Sigmoid colon (tissue), 7 donors: ENCODE measurements around the gene CIZ1. TPM values are rescaled to one million over a fixed set of nuclear protein-coding genes. Genes with fewer than 3 reads are reported as not detected.

ENCODE experiments used
- DNase-seq: peaks from one replicate; pipeline ENCODE4 v3.0.0-alpha.2; 2019
- H3K27ac ChIP-seq, 4 donors: fragments of 200-600 bp; sonication (generic); one replicate each; pipeline ENCODE4 v1.5.1; 2016 to 2019; ENCODE audit warnings: mild to moderate bottlenecking in 1 of 4
- H3K27me3 ChIP-seq, 3 donors: fragments of 200-600 bp; sonication (generic); one replicate each; pipeline ENCODE4 v1.5.1; 2019; ENCODE audit warnings: mild to moderate bottlenecking in 1 of 3
- H3K36me3 ChIP-seq, 4 donors: fragments of 200-600 bp; sonication (generic); one replicate each; pipeline ENCODE4 v1.5.1; 2016 to 2019
- H3K4me1 ChIP-seq, 4 donors: fragments of 200-600 bp; sonication (generic); one replicate each; pipeline ENCODE4 v1.5.1; 2017 to 2019
- H3K4me3 ChIP-seq, 4 donors: fragments of 200-600 bp; sonication (generic); one replicate each; pipeline ENCODE4 v1.5.1; 2017 to 2019; ENCODE audit warnings: mild to moderate bottlenecking in 2 of 4, moderate library complexity in 1 of 4
- H3K9me3 ChIP-seq, 4 donors: fragments of 200-600 bp in 3 of 4; sonication (generic) in 3 of 4; one replicate each; pipeline versions ENCODE4 v1.5.1 to v1.6.1; 2013 to 2019
- CTCF ChIP-seq, 4 experiments: fragments of 450-650 bp in 3 of 4; fragments of 200-600 bp in 1 of 4; IDR thresholded peaks; one replicate each; pipeline ENCODE4 v1.5.1; 2016 to 2019; ENCODE audit warnings: antibody characterized with exemption in 4 of 4, mild to moderate bottlenecking in 3 of 4, moderate library complexity in 2 of 4
- EP300 ChIP-seq, 4 donors: sonication (generic); formaldehyde crosslinking; IDR thresholded peaks; one replicate each; pipeline ENCODE4 v1.6.1; 2017; ENCODE audit warnings: antibody characterized with exemption in 4 of 4
- POLR2A ChIP-seq, 2 donors: fragments of 450-650 bp; IDR thresholded peaks; one replicate each; pipeline ENCODE4 v1.6.1; 2016; ENCODE audit warnings: antibody characterized with exemption in 2 of 2, mild to moderate bottlenecking in 2 of 2, moderate library complexity in 2 of 2
- POLR2AphosphoS5 ChIP-seq, 4 donors: sonication (generic); formaldehyde crosslinking; IDR thresholded peaks; one replicate each; pipeline ENCODE4 v1.6.1; 2017; ENCODE audit warnings: antibody characterized with exemption in 4 of 4
- WGBS, 2 donors: extraction: QIAGEN DNeasy Blood & Tissue Kit; methylation state at CpG; one replicate each; pipeline ENCODE4 v1.1.7; 2013; 5-methylcytosine and 5-hydroxymethylcytosine counted together
- intact Hi-C: fragments of 100-400 bp; cut with DNase I; formaldehyde crosslinking; loops from one replicate; pipeline ENCODE4 v1.15.1; 2023
- polyA plus RNA-seq, 3 donors: library from polyadenylated mRNA; stranded (reverse); fragments of 200-250 nt; gene quantifications; one replicate each; pipeline ENCODE4 v1.2.3, GENCODE V29; 2013
- total RNA-seq, 4 donors: library from RNA; depleted of rRNA; stranded (reverse); fragments of >200 nt; gene quantifications; one replicate each; pipeline ENCODE4 v1.1.0, GENCODE V29; 2016
- donor health status: healthy with polysubstance abuse.
- donor health status: Bipolar disorder and iron deficiency.
- donor health status: healthy.

CIZ1 gene
- total and polyA plus RNA-seq, 7 donors: 25.7 to 116 (median 60.2) TPM

- no peak for DNase-seq
- no peak overlapping the region for H3K4me3 ChIP-seq
Observed at GRCh38 chr9:128153060-128153946, 38.1 kb downstream of the CIZ1 start.

GRCh38 chr9:128152133-128153059, 39.0 kb downstream of the CIZ1 start:
- Histone ChIP-seq H3K27me3 (no peaks in the 10 kb centered on the region), H3K27ac (no peak overlapping the region), H3K36me3 (no peaks in the 10 kb centered on the region), H3K4me1 (peaks cover 0 to 5% (median 0%) of the 10 kb centered on the region in 4 donors), H3K4me3 (no peak overlapping the region), H3K9me3 (no peaks in the 10 kb centered on the region)
- no peak for TF ChIP-seq POLR2AphosphoS5 (IDR thresholded peaks at IDR 0.05)
- TF ChIP-seq CTCF (IDR thresholded peaks at IDR 0.05): no peak
- 93 to 94% methylated on average over 13 of the region's 13 CpGs for WGBS, 2 donors
- intact Hi-C loops: no loop called here
- no peak for DNase-seq

More at GRCh38 chr9:128153060-128153946, 38.1 kb downstream of the CIZ1 start:
- intact Hi-C loops: no loop called here
- Histone ChIP-seq H3K36me3 (no peaks in the 10 kb centered on the region), H3K4me1 (peaks cover 0 to 5% (median 0%) of the 10 kb centered on the region in 4 donors), H3K27ac (no peak overlapping the region), H3K27me3 (no peaks in the 10 kb centered on the region), H3K9me3 (no peaks in the 10 kb centered on the region)
- WGBS, 2 donors: 86 to 88% methylated on average over 26 of the region's 26 CpGs
- TF ChIP-seq CTCF (IDR thresholded peaks at IDR 0.05) (no peak), POLR2A (IDR thresholded peaks at IDR 0.05) (no peak), EP300 (IDR thresholded peaks at IDR 0.05) (no peak), POLR2AphosphoS5 (IDR thresholded peaks at IDR 0.05) (no peak)

- no peak for DNase-seq
- Histone ChIP-seq H3K36me3 (no peaks in the 10 kb centered on the region), H3K27me3 (no peaks in the 10 kb centered on the region), H3K9me3 (no peaks in the 10 kb centered on the region), H3K27ac (no peak overlapping the region), H3K4me1 (peaks cover 0 to 5% (median 0%) of the 10 kb centered on the region in 4 donors), H3K4me3 (no peak overlapping the region)
- no peak for TF ChIP-seq POLR2AphosphoS5 (IDR thresholded peaks at IDR 0.05)
- no peak for TF ChIP-seq EP300 (IDR thresholded peaks at IDR 0.05)
- no peak for TF ChIP-seq POLR2A (IDR thresholded peaks at IDR 0.05)
- TF ChIP-seq CTCF (IDR thresholded peaks at IDR 0.05): no peak
- WGBS, 2 donors: 90 to 91% methylated on average over 18 of the region's 18 CpGs
- intact Hi-C loops: no loop called here
Observed at GRCh38 chr9:128151309-128152132, 39.9 kb downstream of the CIZ1 start.

- TF ChIP-seq POLR2A (IDR thresholded peaks at IDR 0.05) (no peak), CTCF (IDR thresholded peaks at IDR 0.05) (no peak), EP300 (IDR thresholded peaks at IDR 0.05) (no peak), POLR2AphosphoS5 (IDR thresholded peaks at IDR 0.05) (no peak)
- no peaks in the 10 kb centered on the region for H3K36me3 ChIP-seq
- no peak overlapping the region for H3K27ac ChIP-seq
- H3K4me3 ChIP-seq: no peak overlapping the region
- intact Hi-C loops: no loop called here
- H3K9me3 ChIP-seq: no peaks in the 10 kb centered on the region
- no peak for DNase-seq
- no peaks in the 10 kb centered on the region for H3K27me3 ChIP-seq
- 54 to 73% methylated on average over 19 of the region's 19 CpGs for WGBS, 2 donors
- H3K4me1 ChIP-seq: peaks cover 0 to 5% (median 0%) of the 10 kb centered on the region in 4 donors
Observed at GRCh38 chr9:128150594-128151308, 40.6 kb downstream of the CIZ1 start.
